ENCODE results near the gene CACNG4. TPM values are rescaled to one million over a fixed set of nuclear protein-coding genes. Genes with fewer than 3 reads are reported as not detected.

The CACNG4 gene
- total RNA-seq, 1 experiment from 2014 or later, result 6.3 TPM

- Histone ChIP-seq H3K9me3 (ENCODE audit: control insufficient read depth, low read depth, low read length) (no peaks in the 10 kb centered on the region), H3K9ac (ENCODE audit: extremely low read depth, insufficient read length, low read length) (no peak overlapping the region), H3K56ac (ENCODE audit: insufficient read length, low read depth, low read length) (no peak overlapping the region), H4K5ac (ENCODE audit: insufficient read length, low read depth, low read length) (no peak overlapping the region), H2AFZ (ENCODE audit: low read length) (no peak overlapping the region), H2AK5ac (ENCODE audit: insufficient read length, low read length) (no peak overlapping the region), H3T11ph (ENCODE audit: low read length) (no peak overlapping the region), H2BK12ac (ENCODE audit: insufficient read length, low read depth, low read length) (no peak overlapping the region), H2BK15ac (ENCODE audit: low read depth, low read length) (no peak overlapping the region), H3K18ac (ENCODE audit: insufficient read length, low read depth, low read length) (peak overlapping the region; percentile 51), H3K4ac (ENCODE audit: low read depth, low read length) (no peak overlapping the region), H4K91ac (ENCODE audit: insufficient read length, low read depth, low read length) (no peak overlapping the region), H3K79me2 (ENCODE audit: insufficient read depth, low read length) (0 out of 2 replicates have a peak, but pooled peaks cover 3% of the 10 kb centered on the region), H3K27ac (ENCODE audit: insufficient read length, low read depth, low read length) (no peak overlapping the region), H3K27me3 (ENCODE audit: insufficient read depth, low read length) (peaks cover 18% of the 10 kb centered on the region; the same call in 1 of the 2 replicates), H3K4me2 (ENCODE audit: insufficient read depth, insufficient read length, low read length) (peak overlapping the region; percentile 77), H3K79me1 (ENCODE audit: insufficient read depth, low read depth, low read length, poor library complexity, severe bottlenecking) (no peaks in the 10 kb centered on the region), H3K14ac (ENCODE audit: insufficient read depth, low read length) (peak overlapping the region; percentile 70; the same call in 1 of the 2 replicates), H2BK20ac (ENCODE audit: low read depth, low read length, poor library complexity, severe bottlenecking) (no peak overlapping the region), H4K8ac (replicated peaks; ENCODE audit: insufficient read length, low read depth, low read length) (no peak overlapping the region), H3K23me2 (ENCODE audit: insufficient read length, low read depth, low read length, poor library complexity, severe bottlenecking) (peaks cover 18% of the 10 kb centered on the region), H3K23ac (ENCODE audit: insufficient read length, low read depth, low read length) (no peak overlapping the region), H3K4me1 (ENCODE audit: insufficient read depth, low read length) (peaks cover 2% of the 10 kb centered on the region; the same call in 1 of the 2 replicates), H2BK120ac (ENCODE audit: low read depth, low read length, poor library complexity, severe bottlenecking) (no peak overlapping the region), H2BK5ac (ENCODE audit: insufficient read length, low read length) (no peak overlapping the region), H4K20me1 (ENCODE audit: control insufficient read depth, insufficient read depth, insufficient read length) (no peaks in the 10 kb centered on the region)
- WGBS (ENCODE audit: extremely low coverage, insufficient read length, low lambda C conversion rate), result no CpG with 5 or more reads among the region's 92 CpGs
- peak; percentile 90 for DNase-seq
- Mint-ChIP-seq H3K27ac (no peak overlapping the region), H3K9me3 (no peaks in the 10 kb centered on the region), H3K36me3 (ENCODE audit: insufficient read depth in 1 of 3, low read depth in 3 of 3) (no peaks in the 10 kb centered on the region; a peak in 1 of 7 replicates), H3K4me1 (peaks cover 38 to 46% of the 10 kb centered on the region in 2 experiments), H3K27me3 (ENCODE audit: low read depth) (peaks cover 81% of the 10 kb centered on the region), H3K4me3 (peak overlapping the region; percentile 71 to 86)
- TF ChIP-seq CTCF (conservative IDR thresholded peaks at IDR 0.05), result no peak
Measured at GRCh38 chr17:66964930-66965800, 658 bp downstream of the CACNG4 start.

All from H9 (cell line).